HG03039 (cell line): ENCODE results near the gene RBP4.
"Not testable (repeated sequence)": the region's sequence is repeated elsewhere in the genome, so short reads cannot be mapped to it uniquely, and the experiment has no call there.

Source experiments
- ATAC-seq: cut with Tn5 transposase; IDR thresholded peaks from one replicate; pipeline ENCODE4 v1.9.1; 2021; ENCODE audit warnings: mild to moderate bottlenecking, moderate library complexity; ENCODE audit not compliant: unreplicated experiment

Gene RBP4

GRCh38 chr10:93567277-93568104 lies 33.5 kb downstream of the RBP4 start:
- ATAC-seq, result no peak

DNA sequence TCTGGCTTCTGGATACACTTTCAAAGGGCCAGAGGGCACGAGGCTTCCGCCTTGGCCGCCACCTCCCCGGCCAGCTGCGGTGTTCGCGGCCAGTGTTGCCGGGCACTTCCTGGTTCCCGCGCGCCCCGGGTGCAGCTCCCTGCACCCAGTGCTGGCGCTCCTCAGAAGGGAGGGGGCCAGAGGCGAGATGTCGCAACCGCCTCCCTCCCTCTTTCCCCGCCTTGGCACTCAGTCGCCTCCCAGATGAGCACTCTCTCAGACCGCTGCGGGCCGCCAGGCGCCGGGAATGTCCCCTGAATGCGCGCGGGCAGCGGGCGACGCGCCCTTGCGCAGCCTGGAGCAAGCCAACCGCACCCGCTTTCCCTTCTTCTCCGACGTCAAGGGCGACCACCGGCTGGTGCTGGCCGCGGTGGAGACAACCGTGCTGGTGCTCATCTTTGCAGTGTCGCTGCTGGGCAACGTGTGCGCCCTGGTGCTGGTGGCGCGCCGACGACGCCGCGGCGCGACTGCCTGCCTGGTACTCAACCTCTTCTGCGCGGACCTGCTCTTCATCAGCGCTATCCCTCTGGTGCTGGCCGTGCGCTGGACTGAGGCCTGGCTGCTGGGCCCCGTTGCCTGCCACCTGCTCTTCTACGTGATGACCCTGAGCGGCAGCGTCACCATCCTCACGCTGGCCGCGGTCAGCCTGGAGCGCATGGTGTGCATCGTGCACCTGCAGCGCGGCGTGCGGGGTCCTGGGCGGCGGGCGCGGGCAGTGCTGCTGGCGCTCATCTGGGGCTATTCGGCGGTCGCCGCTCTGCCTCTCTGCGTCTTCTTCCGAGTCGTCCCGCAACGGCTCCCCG lies 34.4 kb downstream of the RBP4 start, which contains the start of gene FFAR4:
TSS of gene FFAR4 (plus strand) at position 231 of the 842 bp plus-strand sequence. CDS start at position 287, 56 bp downstream.
- ATAC-seq, result no peak

DNA sequence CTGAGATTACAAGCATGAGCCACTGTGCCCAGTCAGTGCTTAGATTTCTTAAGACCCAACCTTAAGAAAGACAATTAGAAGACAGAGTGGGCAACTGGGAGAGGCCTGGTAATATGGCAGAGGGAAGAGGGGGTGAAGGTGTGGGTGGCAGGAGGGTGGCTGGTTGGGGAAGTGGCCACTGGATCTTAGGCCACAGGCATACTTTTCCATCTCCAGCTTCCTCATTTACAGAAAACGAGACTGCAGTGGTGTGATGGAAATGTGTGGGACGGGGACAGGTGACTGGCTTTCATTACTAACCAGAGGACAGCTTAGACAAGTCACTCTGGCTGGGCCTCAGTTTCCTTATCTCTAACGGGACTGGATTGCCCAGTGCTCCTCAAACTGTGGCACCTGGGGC lies 35.6 kb downstream of the RBP4 start:
- no peak for ATAC-seq

DNA sequence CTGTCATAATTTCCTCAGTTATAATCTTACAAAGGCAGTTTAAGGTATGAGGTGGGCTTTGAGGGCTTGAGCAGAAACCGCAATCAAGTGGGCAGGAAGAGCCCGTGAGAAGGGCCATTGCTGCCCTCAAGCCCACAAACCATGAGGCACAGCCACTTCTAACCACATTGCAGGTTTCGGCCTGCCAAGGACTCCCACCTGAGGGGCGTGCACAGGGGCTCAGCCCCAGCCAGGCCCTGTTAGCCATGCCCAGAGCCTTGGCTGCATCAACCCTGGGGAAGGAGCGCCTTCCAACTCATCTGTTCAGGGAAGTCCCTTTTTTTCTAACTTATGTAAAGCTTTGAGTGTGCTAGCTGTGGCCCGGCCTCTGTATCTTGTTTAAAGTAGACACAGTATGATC lies 40.5 kb downstream of the RBP4 start:
- no peak for ATAC-seq

- ATAC-seq, result no peak
Observed at GRCh38 chr10:93559490-93559889, 41.5 kb downstream of the RBP4 start.

GRCh38 chr10:93554760-93555432 lies 46.1 kb downstream of the RBP4 start:
- no peak for ATAC-seq

- no peak for ATAC-seq
Observed at GRCh38 chr10:93554316-93554663, 46.7 kb downstream of the RBP4 start.

- ATAC-seq, result no peak
Observed at GRCh38 chr10:93553482-93554315, 47.3 kb downstream of the RBP4 start.

DNA sequence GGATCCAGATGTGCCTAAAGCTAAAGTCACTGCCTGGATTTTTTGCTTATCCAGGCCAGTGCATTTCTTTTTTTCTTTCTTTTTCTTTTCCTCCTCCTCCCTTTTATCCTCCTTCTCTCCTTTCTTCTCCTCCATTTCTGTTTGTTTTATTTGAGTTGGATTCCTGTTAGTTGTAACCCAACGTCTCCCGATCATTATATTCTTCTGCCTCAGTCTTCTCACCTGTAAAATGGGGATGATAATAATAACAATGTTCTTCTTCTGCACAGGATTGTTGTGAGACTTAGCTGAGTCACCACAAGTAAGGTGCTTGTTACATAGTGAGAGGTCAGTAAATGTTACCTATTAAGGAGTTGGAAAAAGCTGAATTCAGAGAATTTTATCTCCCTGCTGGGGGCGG lies 48.3 kb downstream of the RBP4 start:
- no peak for ATAC-seq

- ATAC-seq, result no peak
Observed at GRCh38 chr10:93550606-93551005, 50.4 kb downstream of the RBP4 start.

DNA sequence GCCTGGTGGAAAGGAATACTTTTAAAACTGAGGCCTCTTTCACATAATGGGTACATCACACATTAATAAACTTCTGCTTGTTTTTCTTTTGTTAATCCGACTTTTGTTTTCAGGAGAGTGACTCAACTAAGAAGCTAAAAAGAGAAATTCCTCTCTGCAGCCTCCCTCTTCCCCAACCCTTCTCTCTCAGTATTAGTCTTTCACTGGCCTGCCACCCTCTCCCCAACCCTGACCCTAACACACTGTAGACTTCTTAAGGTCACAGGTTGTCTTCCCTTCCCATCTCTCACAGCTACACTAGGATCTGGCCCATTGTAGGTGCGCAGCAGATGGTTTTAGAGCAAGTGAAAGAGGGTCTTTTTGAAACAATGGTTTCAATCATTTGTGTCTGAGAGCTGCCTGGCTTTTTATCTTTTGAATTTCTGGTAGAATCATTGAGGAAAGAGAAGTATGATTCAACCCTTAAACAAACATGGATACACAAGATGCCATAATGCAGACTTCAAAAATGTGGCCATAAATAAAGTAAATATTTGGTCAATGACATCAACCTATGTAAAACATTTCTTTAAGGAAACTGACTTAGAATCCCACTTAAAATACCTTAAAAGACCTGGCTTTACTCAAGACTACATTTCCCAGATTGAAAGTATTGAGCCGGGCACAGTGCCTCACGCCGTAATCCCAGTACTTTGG lies 52.5 kb downstream of the RBP4 start:
- no peak for ATAC-seq

DNA sequence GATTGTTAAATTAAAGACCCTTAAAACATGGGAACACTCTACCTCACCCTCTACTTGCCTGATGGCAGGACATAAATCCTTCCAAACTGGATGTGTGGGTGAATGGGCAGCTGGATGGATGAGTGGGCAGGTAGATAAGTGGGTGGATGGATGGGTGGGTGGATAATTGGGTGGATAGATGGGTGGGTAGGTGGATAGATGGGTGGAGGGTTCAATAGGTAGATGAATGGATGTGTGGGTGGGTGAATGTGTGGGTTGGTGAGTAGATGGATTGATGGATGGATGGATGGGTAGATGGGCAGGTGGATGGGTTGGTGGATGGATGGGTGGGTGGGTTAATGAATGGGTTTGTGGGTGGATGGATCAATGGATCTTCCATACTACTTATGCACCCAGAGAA lies 53.5 kb downstream of the RBP4 start:
- no peak for ATAC-seq

GRCh38 chr10:93546995-93547394 lies 54.0 kb downstream of the RBP4 start:
- ATAC-seq, result not testable (repeated sequence)

GRCh38 chr10:93542358-93542791 lies 58.7 kb downstream of the RBP4 start:
- ATAC-seq, result no peak
